Measurements from ENCODE around the gene ATP5PB. TPM values are rescaled to one million over a fixed set of nuclear protein-coding genes. Genes with fewer than 3 reads are reported as not detected.

The ATP5PB gene
- total RNA-seq, 1 donor from 2014 or later = 214 TPM

- TF ChIP-seq, protein P1, sequence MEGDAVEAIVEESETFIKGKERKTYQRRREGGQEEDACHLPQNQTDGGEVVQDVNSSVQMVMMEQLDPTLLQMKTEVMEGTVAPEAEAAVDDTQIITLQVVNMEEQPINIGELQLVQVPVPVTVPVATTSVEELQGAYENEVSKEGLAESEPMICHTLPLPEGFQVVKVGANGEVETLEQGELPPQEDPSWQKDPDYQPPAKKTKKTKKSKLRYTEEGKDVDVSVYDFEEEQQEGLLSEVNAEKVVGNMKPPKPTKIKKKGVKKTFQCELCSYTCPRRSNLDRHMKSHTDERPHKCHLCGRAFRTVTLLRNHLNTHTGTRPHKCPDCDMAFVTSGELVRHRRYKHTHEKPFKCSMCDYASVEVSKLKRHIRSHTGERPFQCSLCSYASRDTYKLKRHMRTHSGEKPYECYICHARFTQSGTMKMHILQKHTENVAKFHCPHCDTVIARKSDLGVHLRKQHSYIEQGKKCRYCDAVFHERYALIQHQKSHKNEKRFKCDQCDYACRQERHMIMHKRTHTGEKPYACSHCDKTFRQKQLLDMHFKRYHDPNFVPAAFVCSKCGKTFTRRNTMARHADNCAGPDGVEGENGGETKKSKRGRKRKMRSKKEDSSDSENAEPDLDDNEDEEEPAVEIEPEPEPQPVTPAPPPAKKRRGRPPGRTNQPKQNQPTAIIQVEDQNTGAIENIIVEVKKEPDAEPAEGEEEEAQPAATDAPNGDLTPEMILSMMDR (IDR thresholded peaks at IDR 0.05; ENCODE audit: unreplicated experiment) = no peak
- Mint-ChIP-seq H3K36me3 (ENCODE audit: insufficient read depth) (peaks cover 55% of the 10 kb centered on the region), H3K4me1 (ENCODE audit: low read depth) (peaks cover 25% of the 10 kb centered on the region), H3K9me3 (ENCODE audit: low read depth) (no peaks in the 10 kb centered on the region), H3K27me3 (no peaks in the 10 kb centered on the region), H3K4me3 (ENCODE audit: low read depth) (no peak overlapping the region), H3K27ac (peak overlapping the region; percentile 54)
- no peak for DNase-seq (ENCODE audit: low spot score, unreplicated experiment)
These were observed 9.6 kb upstream of the ATP5PB start for GRCh38 chr1:111439461-111440351.

DNA sequence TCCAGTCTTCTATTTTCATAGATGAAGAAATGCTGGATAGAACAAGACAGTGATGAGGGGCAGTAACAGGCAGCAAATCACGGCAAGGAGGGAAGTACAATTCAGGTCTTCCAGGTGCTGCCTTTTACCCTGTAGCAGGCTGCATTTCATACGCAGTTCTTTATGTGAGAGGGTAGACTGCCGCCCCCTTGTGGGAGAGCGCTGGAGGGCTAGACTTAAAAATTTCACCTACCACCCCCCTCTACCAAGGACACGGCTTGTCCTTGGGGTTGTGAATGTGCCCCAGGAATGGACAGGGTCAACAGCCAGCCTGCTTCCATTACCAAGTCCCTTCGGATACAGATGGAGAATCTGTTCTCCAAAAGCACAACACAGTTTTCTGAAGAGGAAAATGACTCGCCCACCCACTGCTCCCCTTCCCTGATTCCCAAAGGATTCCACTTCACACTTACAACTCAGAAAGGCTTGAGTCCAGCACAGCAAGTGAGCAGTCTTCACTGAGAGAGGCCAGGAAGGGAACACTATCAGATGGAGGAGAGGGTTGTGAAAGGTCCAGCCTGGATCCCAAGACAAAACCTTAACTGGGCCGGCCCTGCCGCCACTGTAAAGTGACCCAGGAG lies 7.6 kb upstream of the ATP5PB start:
- Mint-ChIP-seq H3K27ac (no peak overlapping the region), H3K4me3 (ENCODE audit: low read depth) (no peak overlapping the region), H3K36me3 (ENCODE audit: insufficient read depth) (peaks cover 62% of the 10 kb centered on the region), H3K4me1 (ENCODE audit: low read depth) (peaks cover 37% of the 10 kb centered on the region), H3K9me3 (ENCODE audit: low read depth) (no peaks in the 10 kb centered on the region), H3K27me3 (no peaks in the 10 kb centered on the region)
- TF ChIP-seq, protein P1 (IDR thresholded peaks at IDR 0.05; ENCODE audit: unreplicated experiment) = peak; percentile 71
- DNase-seq (ENCODE audit: low spot score, unreplicated experiment) = peak; percentile 28

DNA sequence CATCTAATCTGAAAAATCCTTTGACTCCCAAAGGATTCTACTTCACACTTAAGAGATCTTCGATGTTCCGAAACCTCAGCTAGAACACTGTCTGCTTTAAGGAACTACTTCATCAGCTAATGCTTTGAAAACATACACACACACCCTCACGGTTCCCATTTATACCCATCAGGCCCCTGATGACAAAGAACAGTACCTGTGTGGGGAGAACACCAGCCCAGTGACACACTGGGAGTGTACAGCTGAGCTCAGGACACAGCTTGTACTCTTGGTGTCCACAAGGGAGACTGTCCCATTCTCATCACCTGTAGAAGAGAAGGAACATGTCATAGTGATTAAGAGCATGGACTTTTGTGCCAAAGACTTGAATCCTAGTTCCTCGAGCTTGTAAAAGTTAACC lies 6.8 kb upstream of the ATP5PB start:
- Mint-ChIP-seq H3K4me3 (ENCODE audit: low read depth) (no peak overlapping the region), H3K9me3 (ENCODE audit: low read depth) (no peaks in the 10 kb centered on the region), H3K27me3 (no peaks in the 10 kb centered on the region), H3K4me1 (ENCODE audit: low read depth) (peaks cover 45% of the 10 kb centered on the region), H3K27ac (peak overlapping the region; percentile 33), H3K36me3 (ENCODE audit: insufficient read depth) (peaks cover 59% of the 10 kb centered on the region)
- no peak for DNase-seq (ENCODE audit: low spot score, unreplicated experiment)
- TF ChIP-seq, protein P1 (IDR thresholded peaks at IDR 0.05; ENCODE audit: unreplicated experiment) = no peak

GRCh38 chr1:111444031-111444430 lies 5.2 kb upstream of the ATP5PB start:
- Mint-ChIP-seq H3K9me3 (ENCODE audit: low read depth) (no peaks in the 10 kb centered on the region), H3K4me1 (ENCODE audit: low read depth) (peaks cover 53% of the 10 kb centered on the region), H3K36me3 (ENCODE audit: insufficient read depth) (peaks cover 51% of the 10 kb centered on the region)

GRCh38 chr1:111446546-111446945 lies 2.7 kb upstream of the ATP5PB start:
- Mint-ChIP-seq H3K27me3 (no peaks in the 10 kb centered on the region), H3K4me3 (ENCODE audit: low read depth) (peak overlapping the region; percentile 97), H3K27ac (peak overlapping the region; percentile 99), H3K9me3 (ENCODE audit: low read depth) (no peaks in the 10 kb centered on the region), H3K36me3 (ENCODE audit: insufficient read depth) (peaks cover 39% of the 10 kb centered on the region), H3K4me1 (ENCODE audit: low read depth) (peaks cover 44% of the 10 kb centered on the region)
- no peak for DNase-seq (ENCODE audit: low spot score, unreplicated experiment)
- TF ChIP-seq, protein P1 (IDR thresholded peaks at IDR 0.05; ENCODE audit: unreplicated experiment) = no peak

More at GRCh38 chr1:111444031-111444430, 5.2 kb upstream of the ATP5PB start:
- Mint-ChIP-seq H3K4me3 (ENCODE audit: low read depth) (no peak overlapping the region), H3K27ac (peak overlapping the region; percentile 12), H3K27me3 (no peaks in the 10 kb centered on the region)
- no peak for DNase-seq (ENCODE audit: low spot score, unreplicated experiment)
- TF ChIP-seq, protein P1 (IDR thresholded peaks at IDR 0.05; ENCODE audit: unreplicated experiment) = no peak

Data from progenitor cell of endocrine pancreas (in vitro differentiated cells).